Testis (tissue), 3 donors: ENCODE results near the gene SERTAD2. TPM values are rescaled to one million over a fixed set of nuclear protein-coding genes. Genes with fewer than 3 reads are reported as not detected.

Experiments used
- DNase-seq: peaks from one replicate; pipeline ENCODE4 v3.0.0-alpha.2; 2019
- H3K27ac ChIP-seq, 2 donors: fragments of 200-600 bp; sonication (generic); one replicate each; pipeline ENCODE4 v1.5.1; 2019
- H3K27me3 ChIP-seq: fragments of 200-600 bp; sonication (generic); one replicate; pipeline ENCODE4 v1.5.1; 2019
- H3K36me3 ChIP-seq: fragments of 200-600 bp; sonication (generic); one replicate; pipeline ENCODE4 v1.5.1; 2017; ENCODE audit warnings: low read depth; ENCODE audit errors: missing control alignments
- H3K4me1 ChIP-seq: fragments of 200-600 bp; sonication (generic); one replicate; pipeline ENCODE4 v1.5.1; 2019
- H3K4me3 ChIP-seq, 2 donors: fragments of 200-600 bp; sonication (generic); one replicate each; pipeline ENCODE4 v1.5.1; 2017 to 2019
- H3K9me3 ChIP-seq: fragments of 200-600 bp; sonication (generic); one replicate; pipeline ENCODE4 v1.5.1; 2017
- CTCF ChIP-seq, 3 experiments: fragments of 450-650 bp in 2 of 3; fragments of 200-600 bp in 1 of 3; sonication (generic) in 1 of 3; IDR thresholded peaks; one replicate each; pipeline ENCODE4 v1.5.1; 2016 to 2019; ENCODE audit warnings: antibody characterized with exemption in 3 of 3, mild to moderate bottlenecking in 2 of 3, moderate library complexity in 1 of 3
- POLR2A ChIP-seq: fragments of 450-650 bp; IDR thresholded peaks from one replicate; pipeline ENCODE4 v1.6.1; 2017; ENCODE audit warnings: antibody characterized with exemption, mild to moderate bottlenecking, moderate library complexity
- WGBS, 2 donors: methylation state at CpG; one replicate each; pipeline ENCODE4 v1.1.5; 2018; 5-methylcytosine and 5-hydroxymethylcytosine counted together
- intact Hi-C: fragments of 100-400 bp; cut with DNase I; formaldehyde crosslinking; loops from one replicate; pipeline ENCODE4 v1.15.1; 2023; ENCODE audit warnings: low total_unique reads
- polyA plus RNA-seq: library from polyadenylated mRNA; stranded (reverse); fragments of 350-450 nt; fragmentation: Illumina TruSeq; extraction: RNeasy Lipid Tissue Mini Kit (QIAGEN cat#74804); gene quantifications from one replicate; pipeline ENCODE4 v1.2.3, GENCODE V29; 2014; ENCODE audit warnings: low read depth, low replicate concordance; ENCODE audit not compliant: insufficient read depth
- total RNA-seq, 2 donors: library from RNA; depleted of rRNA; stranded (reverse); fragments of >200 nt; gene quantifications; one replicate each; pipeline ENCODE4 v1.2.3, GENCODE V29; 2016

The SERTAD2 gene
- total and polyA plus RNA-seq, 3 donors from 2014 or later: 24.8 to 41.7 (median 41.4) TPM

- H3K36me3 ChIP-seq: no peaks in the 10 kb centered on the region
- no peak overlapping the region for H3K4me3 ChIP-seq
- no peaks in the 10 kb centered on the region for H3K27me3 ChIP-seq
- H3K9me3 ChIP-seq: no peaks in the 10 kb centered on the region
- H3K4me1 ChIP-seq: peaks cover 18% of the 10 kb centered on the region
- no peak for TF ChIP-seq CTCF (IDR thresholded peaks at IDR 0.05)
- TF ChIP-seq POLR2A: no peak
- DNase-seq: no peak
- no peak overlapping the region for H3K27ac ChIP-seq
- intact Hi-C loops: no loop called here
- 87 to 94% methylated on average over 6 of the region's 6 CpGs for WGBS, 2 donors
These were observed 29.6 kb downstream of the SERTAD2 start for GRCh38 chr2:64624108-64624610.

GRCh38 chr2:64623242-64623850 is 30.4 kb downstream of the SERTAD2 start:
- Histone ChIP-seq H3K36me3 (no peaks in the 10 kb centered on the region), H3K4me3 (no peak overlapping the region), H3K4me1 (peaks cover 14% of the 10 kb centered on the region), H3K9me3 (no peaks in the 10 kb centered on the region), H3K27ac (no peak overlapping the region), H3K27me3 (no peaks in the 10 kb centered on the region)
- 76 to 80% methylated on average over 13 of the region's 13 CpGs for WGBS, 2 donors
- no peak for DNase-seq
- intact Hi-C loops: no loop called here
- TF ChIP-seq POLR2A (no peak), CTCF (IDR thresholded peaks at IDR 0.05) (no peak)

GRCh38 chr2:64622443-64623241 is 31.1 kb downstream of the SERTAD2 start:
- intact Hi-C loops: no loop called here
- 78 to 87% methylated on average over 10 to 13 of the region's 13 CpGs for WGBS, 2 donors
- TF ChIP-seq POLR2A (no peak), CTCF (IDR thresholded peaks at IDR 0.05) (no peak)
- no peaks in the 10 kb centered on the region for H3K27me3 ChIP-seq
- peaks cover 14% of the 10 kb centered on the region for H3K4me1 ChIP-seq
- peak; percentile 43 for DNase-seq
- H3K27ac ChIP-seq: no peak overlapping the region
- no peaks in the 10 kb centered on the region for H3K9me3 ChIP-seq
- no peak overlapping the region for H3K4me3 ChIP-seq
- H3K36me3 ChIP-seq: no peaks in the 10 kb centered on the region

GRCh38 chr2:64620661-64621060 is 33.1 kb downstream of the SERTAD2 start:
- Histone ChIP-seq H3K27me3 (no peaks in the 10 kb centered on the region), H3K4me1 (peaks cover 7% of the 10 kb centered on the region), H3K9me3 (no peaks in the 10 kb centered on the region), H3K36me3 (no peaks in the 10 kb centered on the region), H3K27ac (no peak overlapping the region), H3K4me3 (no peak overlapping the region)
- no peak for TF ChIP-seq CTCF (IDR thresholded peaks at IDR 0.05)
- TF ChIP-seq POLR2A: no peak
- DNase-seq: no peak
- WGBS, 2 donors: 36% methylated on average over 4 of the region's 4 CpGs
- intact Hi-C loops: no loop called here
